Measurements from ENCODE around the gene SPAAR.
"Not testable (repeated sequence)": the region's sequence is repeated elsewhere in the genome, so short reads cannot be mapped to it uniquely, and the experiment has no call there.

SPAAR gene

DNA sequence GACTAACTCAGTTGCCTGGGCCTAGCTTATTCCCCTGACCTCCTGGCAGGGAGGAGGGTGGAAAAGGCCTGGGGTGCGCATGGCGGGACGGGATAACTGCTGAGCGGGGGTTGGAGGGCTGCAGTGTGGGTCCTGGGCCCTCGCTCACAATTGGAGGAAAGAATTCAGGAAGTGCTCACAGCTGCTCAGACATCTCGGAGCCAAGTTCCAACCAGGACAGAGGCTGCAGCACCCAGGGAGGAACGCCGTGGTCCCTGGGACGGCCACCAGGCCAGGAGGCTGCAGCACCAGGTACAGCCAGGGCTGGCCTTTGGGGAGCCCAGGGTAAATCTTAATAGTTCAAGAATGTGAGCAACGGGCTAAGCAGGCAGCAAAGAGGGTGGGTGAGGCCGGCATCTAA is at the start of gene SPAAR:
TSS of gene SPAAR (plus strand) at position 217 of the 400 bp plus-strand sequence. CDS start 974 bp downstream, outside the sequence.
- intact Hi-C loops (cut with DNase I), result no loop called here
- DNase-seq, result no peak

GRCh38 chr9:35859990-35860339 is 49.3 kb upstream of the SPAAR start:
- intact Hi-C loops (cut with DNase I), result no loop called here
- peak in 4 of 42 donors; percentile 3 to 16 (median 10) for DNase-seq

DNA sequence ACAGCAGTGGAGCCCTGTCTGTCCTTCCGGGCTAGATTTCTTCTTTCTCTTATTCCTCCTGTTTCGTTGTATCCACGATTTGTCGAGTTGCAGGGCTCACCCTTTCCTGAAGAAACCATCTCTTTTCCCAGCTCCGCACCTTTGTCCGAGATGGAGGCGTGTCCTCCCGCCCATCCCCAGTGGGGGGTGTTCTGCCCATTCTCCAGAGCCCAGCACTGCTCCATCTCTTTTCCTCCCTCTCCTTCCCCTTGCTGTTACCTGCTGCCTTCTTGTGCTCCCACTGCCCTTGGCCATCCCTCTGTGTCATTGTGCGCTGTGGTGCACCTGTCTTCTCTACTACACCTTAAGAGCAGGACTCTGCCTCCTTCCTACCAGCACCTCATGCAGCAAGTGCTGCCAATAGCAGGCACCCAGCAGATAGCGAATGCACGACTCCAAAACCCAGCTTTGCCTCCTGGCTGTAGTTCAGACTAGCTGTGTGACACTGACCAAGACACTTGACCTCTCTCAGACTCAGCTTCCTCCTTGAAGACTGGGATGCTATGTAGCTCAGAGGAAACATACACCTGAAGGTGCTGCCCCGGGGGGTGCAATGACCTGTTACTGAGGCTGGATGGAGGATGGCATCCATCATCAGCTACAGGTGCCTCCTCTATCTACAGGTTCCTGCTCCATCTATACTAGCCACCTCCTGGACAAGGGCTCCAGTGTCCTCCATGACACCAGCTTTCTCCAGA is 48.0 kb upstream of the SPAAR start:
- peak in 5 of 42 donors; percentile 4 to 33 (median 15) for DNase-seq
- intact Hi-C loops (cut with DNase I), result no loop called here

- intact Hi-C loops (cut with DNase I), result no loop called here
- DNase-seq, result peak in 5 of 42 donors; percentile 3 to 31 (median 12)
These were observed 47.0 kb upstream of the SPAAR start for GRCh38 chr9:35862328-35862727.

DNA sequence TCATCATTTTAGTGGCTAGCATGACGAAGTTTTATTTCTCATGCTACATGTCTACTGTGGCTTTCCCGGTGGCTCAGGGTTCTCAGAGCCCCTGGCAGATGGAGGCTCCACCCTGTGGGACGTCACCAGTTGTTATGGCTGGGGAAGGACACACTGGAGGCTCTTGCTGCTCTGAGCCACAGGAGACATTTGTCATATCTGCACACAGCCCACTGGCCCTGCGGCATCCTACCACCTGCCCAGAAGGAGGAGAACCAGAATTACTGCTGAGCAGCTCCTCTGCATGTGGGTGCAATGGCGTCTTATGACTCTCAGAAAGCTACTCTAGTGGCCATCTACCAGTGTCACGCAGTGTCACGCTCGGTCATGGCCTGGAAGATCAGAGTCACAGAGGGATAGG is 45.7 kb upstream of the SPAAR start:
- DNase-seq, result peak in 6 of 42 donors; percentile 4 to 32 (median 19)
- intact Hi-C loops (cut with DNase I), result no loop called here

- peak in 2 of 42 donors; percentile 7 to 26 for DNase-seq
- intact Hi-C loops (cut with DNase I), result no loop called here
These were observed 44.5 kb upstream of the SPAAR start for GRCh38 chr9:35864695-35865255.

- intact Hi-C loops (cut with DNase I), result no loop called here
- DNase-seq, result peak in 3 of 42 donors; percentile 5 to 21 (median 19)
These were observed 41.8 kb upstream of the SPAAR start for GRCh38 chr9:35867538-35867937.

DNA sequence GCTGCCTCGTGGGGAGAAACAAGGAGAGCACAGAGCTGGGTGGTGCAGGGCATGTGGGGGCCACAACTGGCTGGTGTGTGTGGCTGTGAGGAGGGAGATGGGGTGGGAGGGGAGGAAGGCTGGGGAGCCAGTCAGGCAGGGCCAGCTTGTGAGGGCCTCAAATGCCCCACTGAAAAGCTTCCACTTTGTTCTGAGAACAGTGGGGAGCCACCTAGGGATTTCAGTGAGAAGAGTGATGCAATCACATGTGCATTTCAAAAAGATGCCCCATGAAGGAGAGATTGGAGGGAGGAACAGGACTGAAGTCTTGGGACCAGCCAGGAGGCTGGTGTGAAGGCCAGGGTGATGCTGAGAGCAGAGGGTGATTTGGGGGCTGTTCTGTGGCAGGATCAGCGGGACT is 40.4 kb upstream of the SPAAR start:
- intact Hi-C loops (cut with DNase I), result no loop called here
- DNase-seq, result peak in 1 of 42 donors; percentile 8

DNA sequence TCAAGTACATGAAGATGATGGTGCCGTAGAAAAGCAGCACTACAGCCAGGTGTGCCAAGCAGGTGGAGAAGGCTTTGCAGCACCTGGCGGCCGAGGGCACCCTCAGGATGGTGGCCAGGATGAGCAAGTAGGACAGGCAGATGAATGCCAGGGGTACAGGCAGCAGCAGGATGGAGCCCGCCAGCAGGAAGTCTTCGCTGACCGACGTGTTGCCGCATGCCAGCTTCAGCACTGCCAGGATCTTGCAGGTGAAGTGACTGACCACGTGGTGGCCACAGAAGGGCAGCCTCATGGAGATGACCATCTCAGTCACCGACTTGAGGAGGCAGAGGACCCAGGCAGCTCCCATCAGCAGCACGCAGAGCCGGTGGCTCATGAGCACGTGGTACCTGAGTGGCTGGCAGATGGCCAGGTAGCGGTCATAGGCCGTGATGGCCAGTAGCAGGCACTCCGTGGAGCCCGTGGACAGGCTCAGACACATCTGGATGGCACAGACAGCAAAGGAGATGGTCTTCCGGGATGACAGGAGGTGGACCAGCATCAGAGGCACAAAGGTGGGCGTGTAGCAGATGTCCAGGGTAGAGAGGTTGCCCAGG is 39.6 kb upstream of the SPAAR start:
- intact Hi-C loops (cut with DNase I), result no loop called here
- DNase-seq, result peak in 2 of 42 donors; percentile 17 to 22

- DNase-seq, result no peak
- intact Hi-C loops (cut with DNase I), result no loop called here
These were observed 38.9 kb upstream of the SPAAR start, which contains the start of gene OR13J1 for GRCh38 chr9:35870351-35870923. TSS of gene OR13J1 (minus strand) at chr9:35870401. CDS start at chr9:35870401, 0 bp downstream.

DNA sequence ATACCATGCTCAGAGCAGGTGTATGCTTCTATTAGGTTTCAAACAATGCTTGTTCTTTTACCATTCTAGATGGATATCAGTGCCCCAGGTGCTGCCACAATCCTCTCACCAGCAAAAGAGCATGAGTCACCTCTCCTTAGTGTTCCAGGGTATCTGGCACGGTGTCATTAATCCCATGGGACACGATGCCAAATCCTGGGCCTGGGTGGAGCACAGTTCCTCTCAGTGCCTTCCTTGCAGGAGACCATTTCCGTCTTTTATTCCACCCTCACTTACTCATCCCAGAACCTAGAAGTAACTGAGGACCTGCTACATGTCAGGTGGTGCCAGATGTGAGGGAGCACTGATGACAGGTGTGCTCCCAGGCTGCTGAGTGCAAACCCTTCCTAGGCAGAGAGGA is 37.7 kb upstream of the SPAAR start:
- DNase-seq, result peak in 2 of 42 donors; percentile 16 to 20
- intact Hi-C loops (cut with DNase I), result no loop called here

DNA sequence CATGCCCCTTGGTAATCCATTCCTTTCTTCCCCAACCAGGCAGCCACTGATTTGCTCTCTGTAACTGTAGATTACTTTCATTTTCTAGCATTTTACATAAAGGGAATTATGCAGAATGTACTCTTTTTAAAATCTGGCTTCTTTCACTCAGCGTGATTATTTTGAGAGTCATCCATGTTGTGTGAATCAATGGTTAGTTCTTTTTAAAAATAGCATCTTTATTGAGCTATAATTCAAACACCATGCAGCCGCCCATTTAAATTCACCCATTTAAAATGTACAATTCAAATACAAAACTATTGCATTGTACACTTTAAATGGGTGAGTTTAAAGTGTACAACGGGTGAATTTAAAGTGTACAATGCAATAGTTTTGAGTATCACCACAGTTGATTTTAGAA is 36.8 kb upstream of the SPAAR start:
- no peak for DNase-seq
- intact Hi-C loops (cut with DNase I), result no loop called here

DNA sequence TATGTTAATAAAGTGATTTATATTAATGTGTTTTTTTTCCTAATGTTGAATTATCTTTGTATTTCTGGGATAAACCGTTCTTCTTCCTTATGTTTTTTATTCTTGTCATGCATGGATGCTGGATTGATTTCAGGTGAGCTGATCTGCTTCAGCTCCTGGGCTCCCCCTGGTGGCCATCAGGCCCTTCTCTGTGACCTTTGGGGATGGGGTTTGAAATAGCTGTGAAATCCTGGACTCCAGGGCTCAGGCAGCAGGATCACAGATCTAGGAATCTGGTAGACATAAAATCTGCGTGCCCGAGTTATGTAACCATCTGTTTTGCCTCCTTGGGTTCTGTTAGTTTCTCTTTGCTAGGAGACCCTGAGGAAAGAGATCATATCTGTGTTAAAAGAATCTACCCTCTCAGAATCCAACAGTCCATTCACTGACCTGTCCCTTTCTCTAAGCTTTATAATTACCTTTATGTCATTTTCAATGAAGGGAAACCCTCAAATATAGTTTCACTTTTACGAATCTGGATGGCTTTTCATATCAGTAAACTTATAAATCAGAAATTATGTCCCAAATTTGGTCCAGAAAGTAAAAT is 26.9 kb upstream of the SPAAR start:
- intact Hi-C loops (cut with DNase I), result loop anchor here (5.0 kb wide), 1 partner anchor 90 kb away; the partner anchor contains the start of gene NPR2
- DNase-seq, result peak; percentile 73 to 95 (median 90)

- intact Hi-C loops (cut with DNase I), result loop anchor here (5.0 kb wide), 1 partner anchor 91 kb away; the partner anchor contains the start of gene NPR2
- no peak for DNase-seq
These were observed 26.3 kb upstream of the SPAAR start for GRCh38 chr9:35882996-35883395.

DNA sequence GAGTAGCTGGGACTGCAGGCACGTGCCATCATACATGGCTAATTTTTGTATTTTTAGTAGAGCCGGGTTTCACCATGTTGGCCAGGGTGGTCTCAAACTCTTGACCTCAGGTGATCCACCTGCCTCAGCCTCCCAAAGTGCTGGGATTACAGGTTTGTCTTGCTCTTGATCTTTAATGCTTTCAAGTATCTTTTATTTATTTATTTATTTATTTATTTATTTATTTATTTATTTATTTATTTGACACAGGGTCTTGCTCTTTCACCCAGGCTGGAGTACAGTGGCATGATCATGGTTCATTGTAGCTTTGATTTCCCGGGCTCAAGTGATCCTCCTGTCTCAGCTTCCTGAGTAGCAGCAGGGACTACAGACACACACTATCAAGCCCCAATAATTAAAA is 24.4 kb upstream of the SPAAR start:
- intact Hi-C loops (cut with DNase I), result loop anchor here (5.0 kb wide), 1 partner anchor 93 kb away; the partner anchor contains the start of gene NPR2

DNA sequence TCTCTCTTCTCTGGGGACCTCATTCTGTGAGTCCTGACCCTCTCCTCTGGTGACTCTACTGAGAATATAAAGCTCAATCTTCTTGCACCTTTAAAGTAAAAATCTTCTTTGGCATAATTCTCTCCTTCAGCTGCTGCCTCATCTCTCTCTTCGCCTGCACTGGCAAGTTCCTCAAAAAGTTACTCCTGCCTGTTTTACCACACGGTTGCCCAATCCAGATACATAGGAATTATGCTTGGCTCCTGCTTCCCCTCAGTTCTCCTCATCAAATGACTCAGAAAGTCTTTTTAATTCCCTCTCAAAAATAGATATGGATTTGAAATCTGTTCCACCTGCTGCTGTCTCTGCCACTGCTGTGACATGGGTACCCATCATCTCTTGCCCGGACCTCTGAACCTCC is 17.6 kb upstream of the SPAAR start:
- no peak for DNase-seq
- intact Hi-C loops (cut with DNase I), result no loop called here

More for the DNA sequence above, 24.4 kb upstream of the SPAAR start:
- not testable (repeated sequence) for DNase-seq

GRCh38 chr9:35892051-35892450 is 17.2 kb upstream of the SPAAR start:
- DNase-seq, result no peak
- intact Hi-C loops (cut with DNase I), result no loop called here

- intact Hi-C loops (cut with DNase I), result no loop called here
- DNase-seq, result no peak
These were observed 12.7 kb upstream of the SPAAR start for GRCh38 chr9:35896570-35896969.

DNA sequence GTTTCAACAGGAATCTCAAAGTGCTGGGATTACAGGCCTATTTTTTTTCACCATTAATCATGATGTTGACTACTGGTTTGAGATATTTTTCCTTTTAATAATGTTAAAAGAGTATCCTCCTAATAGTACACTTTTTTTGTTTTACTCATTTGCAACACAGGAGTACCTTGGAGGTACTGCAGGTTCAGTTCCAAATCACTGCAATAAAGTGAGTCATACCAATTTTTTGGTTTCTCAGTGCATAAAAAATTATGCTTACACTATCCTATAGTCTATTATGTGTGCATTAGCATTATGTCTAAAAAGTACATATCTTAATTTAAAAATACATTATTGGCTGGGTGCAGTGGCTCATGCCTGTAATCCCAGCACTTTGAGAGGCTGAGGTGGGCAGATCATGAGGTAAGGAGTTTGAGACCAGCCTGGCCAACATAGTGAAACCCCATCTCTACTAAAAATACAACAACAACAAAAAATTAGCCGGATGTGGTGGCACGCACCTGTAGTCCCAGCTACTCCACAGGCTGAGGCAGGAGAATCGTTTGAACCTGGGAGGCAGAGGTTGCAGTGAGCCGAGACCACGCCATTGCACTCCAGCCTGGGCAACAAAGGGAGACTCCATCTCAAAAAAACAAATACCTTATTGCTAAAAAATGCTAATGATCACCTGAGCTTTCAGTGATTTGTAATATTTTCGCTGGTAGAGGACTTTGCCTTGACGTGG is 11.8 kb upstream of the SPAAR start:
- DNase-seq, result not testable (repeated sequence)

More for the DNA sequence above, 11.8 kb upstream of the SPAAR start:
- intact Hi-C loops (cut with DNase I), result not testable (repeated sequence)
